NB4 (cell line): Measurements from ENCODE around the gene KLF16.

Experiments used
- DNase-seq: peaks from one replicate; pipeline ENCODE4 v3.0.0; 2010; ENCODE audit warnings: low read depth
- H3K4me3 ChIP-seq: one replicate; pipeline ENCODE4 v1.5.1; 2011; ENCODE audit warnings: mild to moderate bottlenecking, low read depth, low read length, moderate library complexity
- CTCF ChIP-seq: IDR thresholded peaks from one replicate; pipeline ENCODE4 v1.5.1; 2012; ENCODE audit warnings: low read depth, low read length
- MAX ChIP-seq: IDR thresholded peaks from 2 replicates; pipeline ENCODE4 v1.6.1; 2011; ENCODE audit warnings: low read depth, low read length
- MYC ChIP-seq: IDR thresholded peaks from 2 replicates; pipeline ENCODE4 v1.6.1; 2011; ENCODE audit warnings: low read depth, low read length
- POLR2A ChIP-seq: IDR thresholded peaks from 2 replicates; pipeline ENCODE4 v1.6.1; 2011; ENCODE audit warnings: mild to moderate bottlenecking; ENCODE audit not compliant: insufficient read length; ENCODE audit errors: extremely low read depth

KLF16 gene

GRCh38 chr19:1865172-1866010 is 2.0 kb upstream of the KLF16 start:
- no peak for DNase-seq
- TF ChIP-seq MAX (no peak), CTCF (no peak), POLR2A (no peak)
- peak overlapping the region; percentile 42 for H3K4me3 ChIP-seq

GRCh38 chr19:1864480-1865171 is 1.2 kb upstream of the KLF16 start:
- H3K4me3 ChIP-seq, result peak overlapping the region; percentile 59
- DNase-seq, result peak; percentile 78
- TF ChIP-seq MAX (peak; percentile 48; the same call in 1 of the 2 replicates), POLR2A (peak; percentile 27), CTCF (peak; percentile 12), MYC (no peak)

GRCh38 chr19:1863638-1864479 is 480 bp upstream of the KLF16 start:
- H3K4me3 ChIP-seq, result peak overlapping the region; percentile 59
- peak; percentile 91 for DNase-seq
- peak; percentile 95 for TF ChIP-seq MAX
- TF ChIP-seq MYC, result peak; percentile 96
- TF ChIP-seq POLR2A, result no peak
- TF ChIP-seq CTCF, result no peak

GRCh38 chr19:1862424-1863327 is 703 bp downstream of the KLF16 start:
- peak; percentile 52 for DNase-seq
- H3K4me3 ChIP-seq, result peak overlapping the region; percentile 77
- TF ChIP-seq MYC (0 out of 2 replicates have a peak, but pooled peaks have one; percentile 8), CTCF (no peak)

- H3K4me3 ChIP-seq, result peak overlapping the region; percentile 77
- TF ChIP-seq POLR2A, result no peak
- no peak for TF ChIP-seq MYC
- TF ChIP-seq CTCF, result no peak
- no peak for TF ChIP-seq MAX
- DNase-seq, result no peak
Measured at GRCh38 chr19:1862068-1862423, 1.3 kb downstream of the KLF16 start.
